Measurements from ENCODE around the gene TBC1D22B.

- TF ChIP-seq BRD4 (CRISPR knock-in tag; IDR thresholded peaks at IDR 0.05) (no peak), ZNF232 (CRISPR knock-in tag; IDR thresholded peaks at IDR 0.05; ENCODE audit: borderline replicate concordance) (no peak), MXI1 (IDR thresholded peaks at IDR 0.05; ENCODE audit: borderline replicate concordance, low read depth, low read length) (no peak), CTCF (CRISPR knock-in tag; IDR thresholded peaks at IDR 0.05) (peak; percentile 73), ZBTB4 (CRISPR knock-in tag; IDR thresholded peaks at IDR 0.05; ENCODE audit: borderline replicate concordance) (no peak), ZBTB46 (CRISPR knock-in tag; IDR thresholded peaks at IDR 0.05; ENCODE audit: borderline replicate concordance) (no peak), ZNF430 (CRISPR knock-in tag; IDR thresholded peaks at IDR 0.05) (no peak), SIX1 (CRISPR knock-in tag; IDR thresholded peaks at IDR 0.05; ENCODE audit: borderline replicate concordance) (no peak), RFX5 (IDR thresholded peaks at IDR 0.05; ENCODE audit: low read depth, low read length) (no peak), SYNCRIP (IDR thresholded peaks at IDR 0.05; ENCODE audit: insufficient read depth, low read depth, low read length) (no peak), TBX3 (IDR thresholded peaks at IDR 0.05; ENCODE audit: borderline replicate concordance) (no peak), XRCC5 (optimal IDR thresholded peaks at IDR 0.05; ENCODE audit: low read length) (peak; percentile 34), MTA1 (CRISPR knock-in tag; IDR thresholded peaks at IDR 0.05; ENCODE audit: borderline replicate concordance) (no peak)
These were observed 46.4 kb downstream of the TBC1D22B start for GRCh38 chr6:37303891-37304503.

Measured in HepG2 (cell line).